ENCODE results near the gene ATXN1. TPM values are rescaled to one million over a fixed set of nuclear protein-coding genes. Genes with fewer than 3 reads are reported as not detected.

Gene ATXN1
- total RNA-seq, 1 experiment from 2014 or later: 5.6 TPM

- H2BK12ac ChIP-seq (ENCODE audit: insufficient read length, low read depth, low read length): no peak overlapping the region
- H3T11ph ChIP-seq (ENCODE audit: low read length): no peak overlapping the region
- H3K18ac ChIP-seq (ENCODE audit: insufficient read length, low read depth, low read length): no peak overlapping the region
- no peak overlapping the region for H2BK15ac ChIP-seq (ENCODE audit: low read depth, low read length)
- no CpG with 5 or more reads among the region's 3 CpGs for WGBS (ENCODE audit: extremely low coverage, insufficient read length, low lambda C conversion rate)
- no peak overlapping the region for H2BK5ac ChIP-seq (ENCODE audit: insufficient read length, low read length)
- H3K23me2 ChIP-seq (ENCODE audit: insufficient read length, low read depth, low read length, poor library complexity, severe bottlenecking): no peaks in the 10 kb centered on the region
- no peak overlapping the region for H3K56ac ChIP-seq (ENCODE audit: insufficient read length, low read depth, low read length)
- H3K9ac ChIP-seq (ENCODE audit: extremely low read depth, insufficient read length, low read length): no peak overlapping the region
- H3K36me3 Mint-ChIP-seq (ENCODE audit: insufficient read depth in 1 of 3, low read depth in 3 of 3): no peaks in the 10 kb centered on the region
- no peak overlapping the region for H3K23ac ChIP-seq (ENCODE audit: insufficient read length, low read depth, low read length)
- H3K27me3 Mint-ChIP-seq (ENCODE audit: low read depth): no peaks in the 10 kb centered on the region
- no peak overlapping the region for H2AFZ ChIP-seq (ENCODE audit: low read length)
- no peak overlapping the region for H4K91ac ChIP-seq (ENCODE audit: insufficient read length, low read depth, low read length)
- no peak overlapping the region for H3K4ac ChIP-seq (ENCODE audit: low read depth, low read length)
- H3K4me2 ChIP-seq (ENCODE audit: insufficient read depth, insufficient read length, low read length): no peak overlapping the region
- no peak overlapping the region for H3K4me3 Mint-ChIP-seq
- H3K27ac ChIP-seq (ENCODE audit: insufficient read length, low read depth, low read length): no peak overlapping the region
- H4K8ac ChIP-seq (replicated peaks; ENCODE audit: insufficient read length, low read depth, low read length): no peak overlapping the region
- no peaks in the 10 kb centered on the region for H3K9me3 ChIP-seq (ENCODE audit: control insufficient read depth, low read depth, low read length)
- no peak for TF ChIP-seq CTCF (conservative IDR thresholded peaks at IDR 0.05)
- no peak overlapping the region for H3K14ac ChIP-seq (ENCODE audit: insufficient read depth, low read length)
- peaks cover 6 to 13% of the 10 kb centered on the region in 2 experiments for H3K4me1 Mint-ChIP-seq
- H3K27ac Mint-ChIP-seq: no peak overlapping the region
- H2AK5ac ChIP-seq (ENCODE audit: insufficient read length, low read length): no peak overlapping the region
- no peak overlapping the region for H4K5ac ChIP-seq (ENCODE audit: insufficient read length, low read depth, low read length)
- H3K4me1 ChIP-seq (ENCODE audit: insufficient read depth, low read length): peaks cover 3% of the 10 kb centered on the region; the same call in 1 of the 2 replicates
- H3K79me2 ChIP-seq (ENCODE audit: insufficient read depth, low read length): no peaks in the 10 kb centered on the region
- no peak overlapping the region for H2BK20ac ChIP-seq (ENCODE audit: low read depth, low read length, poor library complexity, severe bottlenecking)
- no peaks in the 10 kb centered on the region for H3K79me1 ChIP-seq (ENCODE audit: insufficient read depth, low read depth, low read length, poor library complexity, severe bottlenecking)
- no peaks in the 10 kb centered on the region for H3K9me3 Mint-ChIP-seq
- H2BK120ac ChIP-seq (ENCODE audit: low read depth, low read length, poor library complexity, severe bottlenecking): no peak overlapping the region
- DNase-seq: no peak
- no peaks in the 10 kb centered on the region for H4K20me1 ChIP-seq (ENCODE audit: control insufficient read depth, insufficient read depth, insufficient read length)
- H3K27me3 ChIP-seq (ENCODE audit: insufficient read depth, low read length): no peaks in the 10 kb centered on the region
Measured at GRCh38 chr6:16718356-16718755, 42.9 kb downstream of the ATXN1 start.
